Right lobe of liver (tissue), 6 donors: ENCODE measurements around the gene MICU1. TPM values are rescaled to one million over a fixed set of nuclear protein-coding genes. Genes with fewer than 3 reads are reported as not detected.
"Not testable (repeated sequence)": the region's sequence is repeated elsewhere in the genome, so short reads cannot be mapped to it uniquely, and the experiment has no call there.

ENCODE experiments used
- ATAC-seq, 4 donors: fragments of 200-7000 bp; cut with Tn5 transposase; one replicate each; pipeline ENCODE4 v1.9.1; 2020; ENCODE audit warnings: mild to moderate bottlenecking in 4 of 4, moderate library complexity in 4 of 4
- DNase-seq, 3 donors: peaks; one replicate each; pipeline ENCODE4 v3.0.0-alpha.2; 2020
- H3K27ac ChIP-seq, 3 donors: fragments of 200-600 bp; one replicate each; pipeline ENCODE4 v1.8.0; 2022
- H3K27me3 ChIP-seq, 2 donors: fragments of 200-600 bp; one replicate each; pipeline ENCODE4 v1.8.0; 2022
- H3K36me3 ChIP-seq, 4 donors: fragments of 200-600 bp; sonication (generic) in 1 of 4; one replicate each; pipeline versions ENCODE4 v1.5.1 to v1.8.0; 2017 to 2022; ENCODE audit warnings: control low read depth in 1 of 4
- H3K4me1 ChIP-seq, 4 donors: fragments of 200-600 bp; sonication (generic) in 1 of 4; one replicate each; pipeline versions ENCODE4 v1.5.1 to v1.8.0; 2017 to 2022; ENCODE audit warnings: control low read depth in 1 of 4
- H3K4me3 ChIP-seq, 3 donors: fragments of 200-600 bp; one replicate each; pipeline ENCODE4 v1.8.0; 2022
- H3K9me3 ChIP-seq, 4 donors: fragments of 200-600 bp; sonication (generic) in 1 of 4; one replicate each; pipeline versions ENCODE4 v1.5.1 to v1.8.0; 2017 to 2022; ENCODE audit warnings: control low read depth in 1 of 4
- POLR2A ChIP-seq: fragments of 450-650 bp; IDR thresholded peaks from one replicate; pipeline ENCODE4 v1.6.1; 2017; ENCODE audit warnings: antibody characterized with exemption, mild to moderate bottlenecking
- WGBS: methylation state at CpG from one replicate; pipeline ENCODE4 v1.1.6; 2018; ENCODE audit warnings: low coverage, low lambda C conversion rate; ENCODE audit not compliant: insufficient coverage; ENCODE audit errors: missing lambda C conversion rate; 5-methylcytosine and 5-hydroxymethylcytosine counted together
- intact Hi-C, 2 donors: fragments of 100-400 bp; cut with DNase I; formaldehyde crosslinking; loops; one replicate each; pipeline versions ENCODE4 v1.11.2 to v1.14.1; 2022
- total RNA-seq, 6 experiments: library from RNA; depleted of rRNA in 2 of 6; stranded (reverse); fragments of >200 nt in 2 of 6; fragmentation: NEBNext Ultra II Directional in 3 of 6; extraction: Animal tissue kit (Norgen Biotek cat#: 25700) in 3 of 6; gene quantifications; one replicate each; pipeline versions ENCODE4 v1.1.0 to v1.2.4, GENCODE V29; 2016 to 2023
- TF ChIP-seq, protein P1 (sequence below), 4 donors: fragments of 200-600 bp in 3 of 4; fragments of 450-650 bp in 1 of 4; IDR thresholded peaks; one replicate each; pipeline versions ENCODE4 v1.5.1 to v1.8.0; 2016 to 2022; ENCODE audit warnings: antibody characterized with exemption in 4 of 4, mild to moderate bottlenecking in 2 of 4
- donor health status: DM: no; HTN: yes; CAD: no.
- donor health status: DM: no; HTN: no; CAD: no.
- donor health status: DM: no; HTN: no; CAD: no.
- donor health status: DM: no; HTN: yes; CAD: no.
- donor health status: DM: no; HTN: yes; CAD: no.

The MICU1 gene
- total RNA-seq, 6 experiments from 2014 or later, result 25.3 to 55.3 (median 38.2) TPM

DNA sequence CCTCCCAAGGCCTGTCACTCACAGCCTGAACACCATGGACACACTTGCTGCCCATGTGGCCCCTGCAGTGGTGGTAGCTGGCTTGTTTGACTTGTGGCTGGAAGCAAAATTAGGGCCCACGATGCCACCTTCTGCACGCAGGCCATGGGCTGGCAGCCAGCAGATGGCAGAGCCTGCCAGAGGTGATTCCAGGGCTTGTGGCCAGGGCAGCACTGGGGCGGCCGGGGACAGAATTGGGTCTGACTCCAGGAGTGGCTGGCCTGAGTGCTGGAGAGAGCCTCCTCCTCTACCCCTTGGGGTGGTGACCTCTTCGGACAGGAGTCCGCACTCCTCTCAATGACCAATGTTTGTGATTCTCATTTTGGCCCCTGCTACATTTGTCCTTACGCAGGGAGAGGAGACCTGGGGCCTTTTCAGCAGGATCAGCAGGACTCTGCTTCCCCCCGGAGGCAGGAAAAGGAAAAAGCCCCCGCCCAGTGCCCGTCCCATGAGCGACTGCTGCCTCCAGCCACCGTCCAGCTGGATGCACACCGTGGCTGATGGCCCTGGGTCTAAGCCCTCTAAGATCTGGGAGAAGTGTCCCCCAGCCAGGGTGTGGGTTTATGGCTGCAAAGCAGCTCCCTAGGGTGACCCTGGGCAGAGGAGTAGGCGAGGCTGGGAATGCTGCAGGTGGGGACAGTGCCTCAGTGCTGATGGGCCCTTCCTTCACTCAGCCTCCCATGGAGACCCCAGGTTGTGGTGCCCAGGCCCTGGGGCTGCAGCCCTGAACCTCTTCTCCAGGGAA, 297.6 kb downstream of the MICU1 start:
- peak; percentile 87 to 95 (median 95) for DNase-seq
- intact Hi-C loops, result loop anchor here in 1 of 2 donors (10.0 kb wide), 1 partner anchor 103 kb away; no protein-coding TSS in a partner anchor
- H3K4me3 ChIP-seq, result no peak overlapping the region
- H3K27ac ChIP-seq, result peak overlapping the region; percentile 54 to 97 (median 62)
- WGBS, result 15% methylated on average over 9 of the region's 14 CpGs
- peak; percentile 58 to 72 (median 64) for ATAC-seq
- TF ChIP-seq, protein P1, sequence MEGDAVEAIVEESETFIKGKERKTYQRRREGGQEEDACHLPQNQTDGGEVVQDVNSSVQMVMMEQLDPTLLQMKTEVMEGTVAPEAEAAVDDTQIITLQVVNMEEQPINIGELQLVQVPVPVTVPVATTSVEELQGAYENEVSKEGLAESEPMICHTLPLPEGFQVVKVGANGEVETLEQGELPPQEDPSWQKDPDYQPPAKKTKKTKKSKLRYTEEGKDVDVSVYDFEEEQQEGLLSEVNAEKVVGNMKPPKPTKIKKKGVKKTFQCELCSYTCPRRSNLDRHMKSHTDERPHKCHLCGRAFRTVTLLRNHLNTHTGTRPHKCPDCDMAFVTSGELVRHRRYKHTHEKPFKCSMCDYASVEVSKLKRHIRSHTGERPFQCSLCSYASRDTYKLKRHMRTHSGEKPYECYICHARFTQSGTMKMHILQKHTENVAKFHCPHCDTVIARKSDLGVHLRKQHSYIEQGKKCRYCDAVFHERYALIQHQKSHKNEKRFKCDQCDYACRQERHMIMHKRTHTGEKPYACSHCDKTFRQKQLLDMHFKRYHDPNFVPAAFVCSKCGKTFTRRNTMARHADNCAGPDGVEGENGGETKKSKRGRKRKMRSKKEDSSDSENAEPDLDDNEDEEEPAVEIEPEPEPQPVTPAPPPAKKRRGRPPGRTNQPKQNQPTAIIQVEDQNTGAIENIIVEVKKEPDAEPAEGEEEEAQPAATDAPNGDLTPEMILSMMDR (IDR thresholded peaks at IDR 0.05), result peak; percentile 68 to 78 (median 74)
- no peak for TF ChIP-seq POLR2A
- no peaks in the 10 kb centered on the region for H3K9me3 ChIP-seq
- no peaks in the 10 kb centered on the region for H3K27me3 ChIP-seq
- peaks cover 0 to 65% (median 25%) of the 10 kb centered on the region in 4 donors for H3K4me1 ChIP-seq
- H3K36me3 ChIP-seq, result no peaks in the 10 kb centered on the region

DNA sequence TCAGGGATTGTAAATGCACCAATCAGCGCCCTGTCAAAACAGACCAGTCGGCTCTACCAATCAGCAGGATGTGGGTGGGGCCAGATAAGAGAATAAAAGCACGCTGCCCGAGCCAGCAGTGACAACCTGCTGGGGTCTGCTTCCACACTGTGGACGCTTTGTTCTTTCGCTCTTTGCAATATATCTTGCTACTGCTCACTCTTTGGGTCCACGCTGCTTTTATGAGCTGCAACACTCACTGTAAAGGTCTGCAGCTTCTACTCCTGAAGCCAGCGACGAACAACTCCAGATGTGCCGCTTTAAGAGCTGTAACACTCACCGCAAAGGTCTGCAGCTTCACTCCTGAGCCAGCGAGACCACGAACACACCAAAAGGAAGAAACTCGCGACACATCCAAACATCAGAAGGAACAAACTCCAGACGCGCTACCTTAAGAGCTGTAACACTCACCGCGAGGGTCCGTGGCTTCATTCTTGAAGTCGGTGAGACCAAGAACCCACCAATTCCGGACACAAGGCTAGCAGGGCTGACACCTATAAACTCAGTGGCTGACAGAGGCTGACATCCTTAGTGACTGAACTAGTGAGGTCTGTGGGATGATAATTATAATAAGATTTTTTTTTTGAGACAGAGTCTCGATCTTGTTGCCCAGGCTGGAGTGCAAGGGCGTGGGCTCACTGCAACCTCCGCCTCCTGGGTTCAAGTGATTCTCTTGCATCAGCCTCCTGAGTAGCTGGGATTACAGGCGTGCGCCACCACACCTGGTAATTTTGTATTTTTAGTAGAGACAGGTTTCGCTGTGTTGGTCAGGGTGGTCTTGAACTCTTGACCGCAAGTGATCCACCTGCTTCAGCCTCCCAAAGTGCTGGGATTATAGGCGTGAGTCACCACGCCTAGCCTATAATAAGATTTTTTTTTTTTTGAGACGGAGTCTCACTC, 298.9 kb downstream of the MICU1 start:
- intact Hi-C loops, result loop anchor here in 1 of 2 donors (10.0 kb wide), 1 partner anchor 102 kb away; no protein-coding TSS in a partner anchor
- DNase-seq, result not testable (repeated sequence)

DNA sequence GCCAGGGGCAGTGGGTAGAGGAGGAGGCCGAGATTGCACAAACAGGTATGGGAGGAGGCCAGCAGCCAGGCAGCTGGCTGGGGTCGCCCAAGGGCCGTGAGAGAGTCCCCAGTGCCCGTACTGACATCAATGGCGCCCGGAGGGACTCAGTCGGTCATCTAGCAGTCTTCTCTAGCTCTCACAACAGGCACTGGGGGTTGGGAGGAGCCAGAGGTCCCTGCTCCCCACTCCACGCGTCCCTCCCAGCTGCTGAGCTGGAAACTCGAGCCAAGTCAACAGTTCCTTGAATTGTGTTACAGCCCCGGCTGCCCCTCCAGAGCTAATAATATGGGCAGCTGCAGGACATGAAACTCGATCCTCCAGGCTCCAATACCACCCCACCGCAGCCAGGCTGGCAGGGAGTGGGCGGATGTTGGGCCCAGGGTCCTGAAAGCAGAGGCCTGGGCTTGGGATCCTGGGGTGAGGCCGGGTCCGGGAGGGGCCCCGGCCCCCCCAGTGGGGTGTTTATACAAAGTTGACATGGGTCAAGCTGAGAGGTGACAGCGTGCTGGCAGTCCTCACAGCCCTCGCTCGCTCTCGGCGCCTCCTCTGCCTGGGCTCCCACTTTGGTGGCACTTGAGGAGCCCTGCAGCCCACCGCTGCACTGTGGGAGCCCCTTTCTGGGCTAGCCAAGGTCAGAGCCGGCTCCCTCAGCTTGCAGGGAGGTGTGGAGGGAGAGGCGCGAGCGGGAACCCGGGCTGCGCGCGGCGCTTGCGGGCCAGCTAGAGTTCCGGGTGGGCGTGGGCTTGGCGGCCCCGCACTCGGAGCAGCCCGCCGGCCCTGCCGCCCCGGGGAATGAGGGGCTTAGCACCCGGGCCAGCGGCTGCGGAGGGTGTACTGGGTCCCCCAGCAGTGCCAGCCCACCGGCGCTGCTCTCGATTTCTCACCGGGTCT, 300.4 kb downstream of the MICU1 start:
- peak in 3 of 4 donors; percentile 1 to 13 (median 6) for ATAC-seq
- 40% methylated on average over 2 of the region's 49 CpGs for WGBS
- DNase-seq, result peak in 1 of 3 donors; percentile 64

More for the DNA sequence above, 298.9 kb downstream of the MICU1 start:
- not testable (repeated sequence) for H3K36me3 ChIP-seq, H3K4me3 ChIP-seq, H3K27me3 ChIP-seq, H3K9me3 ChIP-seq, ATAC-seq
- TF ChIP-seq POLR2A, result peak; percentile 27
- Histone ChIP-seq H3K27ac (peak overlapping the region in 2 of 3 donors; percentile 54 to 97), H3K4me1 (peaks cover 0 to 52% (median 20%) of the 10 kb centered on the region in 4 donors)
- WGBS, result 64% methylated on average over 12 of the region's 32 CpGs

DNA sequence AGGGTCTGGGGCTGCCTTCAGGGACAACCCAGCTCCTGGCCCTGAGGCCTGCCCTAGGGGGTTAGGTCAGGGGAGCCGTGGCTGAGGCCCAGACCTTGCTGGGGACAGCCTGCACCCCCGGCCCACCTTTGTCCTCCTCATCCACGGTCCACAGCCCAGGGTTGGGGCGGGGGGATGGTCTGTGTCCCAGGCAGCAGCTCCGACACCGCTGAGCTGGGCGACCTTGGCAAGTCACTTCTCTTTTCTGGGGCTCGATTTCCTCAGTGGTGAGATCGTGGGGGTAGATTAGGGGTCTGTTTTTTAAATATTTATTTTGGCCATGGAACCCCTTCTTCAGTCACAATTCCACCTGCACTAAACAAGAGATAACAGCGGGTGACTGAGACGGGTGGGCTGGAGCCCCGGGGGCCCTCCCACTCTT, 302.1 kb downstream of the MICU1 start:
- WGBS, result 29% methylated on average over 1 of the region's 12 CpGs
- Histone ChIP-seq H3K27me3 (no peaks in the 10 kb centered on the region), H3K4me1 (peaks cover 0 to 44% (median 17%) of the 10 kb centered on the region in 4 donors), H3K9me3 (no peaks in the 10 kb centered on the region), H3K36me3 (no peaks in the 10 kb centered on the region), H3K27ac (no peak overlapping the region), H3K4me3 (no peak overlapping the region)
- TF ChIP-seq, protein P1 (IDR thresholded peaks at IDR 0.05), result no peak
- no peak for TF ChIP-seq POLR2A
- intact Hi-C loops, result loop anchor here (5.0 to 10.0 kb wide), 2 partner anchors 51 to 99 kb away; partner anchors contain the start of gene DDIT4 (in 1 of the 2)
- no peak for DNase-seq
- no peak for ATAC-seq

More for the DNA sequence above, 300.4 kb downstream of the MICU1 start:
- Histone ChIP-seq H3K4me1 (peaks cover 0 to 45% (median 16%) of the 10 kb centered on the region in 4 donors), H3K27ac (peak overlapping the region in 2 of 3 donors; percentile 43 to 45)
- H3K4me3 ChIP-seq, H3K36me3 ChIP-seq, H3K9me3 ChIP-seq, H3K27me3 ChIP-seq: not testable (repeated sequence)
- intact Hi-C loops, result loop anchor here in 1 of 2 donors (10.0 kb wide), 1 partner anchor 101 kb away; no protein-coding TSS in a partner anchor
